ENCODE measurements around the gene GINS3.

GINS3 gene

GRCh38 chr16:58421529-58421928 is 29.3 kb downstream of the GINS3 start:
- in situ Hi-C loops (cut with MboI; ENCODE audit: low sequenced_read_pairs): loop anchor here (10.0 kb wide), 1 partner anchor 367 kb away; no protein-coding TSS in a partner anchor

- in situ Hi-C loops (cut with MboI; ENCODE audit: low sequenced_read_pairs): loop anchor here (10.0 kb wide), 1 partner anchor 368 kb away; no protein-coding TSS in a partner anchor
Measured at GRCh38 chr16:58422809-58423208, 30.5 kb downstream of the GINS3 start.

GRCh38 chr16:58425245-58425644 is 33.0 kb downstream of the GINS3 start:
- in situ Hi-C loops (cut with MboI; ENCODE audit: low sequenced_read_pairs): loop anchor here (10.0 kb wide), 1 partner anchor 370 kb away; no protein-coding TSS in a partner anchor

- in situ Hi-C loops (cut with MboI; ENCODE audit: low sequenced_read_pairs): loop anchor here (10.0 kb wide), 1 partner anchor 371 kb away; no protein-coding TSS in a partner anchor
Measured at GRCh38 chr16:58425756-58426494, 33.7 kb downstream of the GINS3 start.

- in situ Hi-C loops (cut with MboI; ENCODE audit: low sequenced_read_pairs): loop anchor here (10.0 kb wide), 1 partner anchor 372 kb away; no protein-coding TSS in a partner anchor
Measured at GRCh38 chr16:58426966-58427365, 34.7 kb downstream of the GINS3 start.

- in situ Hi-C loops (cut with MboI; ENCODE audit: low sequenced_read_pairs): loop anchor here (10.0 kb wide), 1 partner anchor 374 kb away; no protein-coding TSS in a partner anchor
Measured at GRCh38 chr16:58428621-58429542, 36.6 kb downstream of the GINS3 start.

GRCh38 chr16:58430718-58431117 is 38.4 kb downstream of the GINS3 start:
- in situ Hi-C loops (cut with MboI; ENCODE audit: low sequenced_read_pairs): no loop called here

GRCh38 chr16:58433569-58433951 is 41.3 kb downstream of the GINS3 start:
- in situ Hi-C loops (cut with MboI; ENCODE audit: low sequenced_read_pairs): no loop called here

- in situ Hi-C loops (cut with MboI; ENCODE audit: low sequenced_read_pairs): no loop called here
Measured at GRCh38 chr16:58435779-58436178, 43.5 kb downstream of the GINS3 start.

- in situ Hi-C loops (cut with MboI; ENCODE audit: low sequenced_read_pairs): no loop called here
Measured at GRCh38 chr16:58440131-58440530, 47.9 kb downstream of the GINS3 start.

- in situ Hi-C loops (cut with MboI; ENCODE audit: low sequenced_read_pairs): no loop called here
Measured at GRCh38 chr16:58442547-58442946, 50.3 kb downstream of the GINS3 start.

- in situ Hi-C loops (cut with MboI; ENCODE audit: low sequenced_read_pairs): no loop called here
Measured at GRCh38 chr16:58443783-58444182, 51.5 kb downstream of the GINS3 start.

- in situ Hi-C loops (cut with MboI; ENCODE audit: low sequenced_read_pairs): no loop called here
Measured at GRCh38 chr16:58444265-58444664, 52.0 kb downstream of the GINS3 start.

- in situ Hi-C loops (cut with MboI; ENCODE audit: low sequenced_read_pairs): no loop called here
Measured at GRCh38 chr16:58448890-58449289, 56.6 kb downstream of the GINS3 start.

- in situ Hi-C loops (cut with MboI; ENCODE audit: low sequenced_read_pairs): no loop called here
Measured at GRCh38 chr16:58449306-58449705, 57.0 kb downstream of the GINS3 start.

- in situ Hi-C loops (cut with MboI; ENCODE audit: low sequenced_read_pairs): no loop called here
Measured at GRCh38 chr16:58449768-58450167, 57.5 kb downstream of the GINS3 start.

GRCh38 chr16:58450590-58450989 is 58.3 kb downstream of the GINS3 start:
- in situ Hi-C loops (cut with MboI; ENCODE audit: low sequenced_read_pairs): no loop called here

GRCh38 chr16:58451265-58451689 is 59.0 kb downstream of the GINS3 start:
- in situ Hi-C loops (cut with MboI; ENCODE audit: low sequenced_read_pairs): no loop called here

- in situ Hi-C loops (cut with MboI; ENCODE audit: low sequenced_read_pairs): no loop called here
Measured at GRCh38 chr16:58451945-58452401, 59.7 kb downstream of the GINS3 start.

GRCh38 chr16:58452640-58453039 is 60.4 kb downstream of the GINS3 start:
- in situ Hi-C loops (cut with MboI; ENCODE audit: low sequenced_read_pairs): no loop called here

GRCh38 chr16:58454178-58454577 is 61.9 kb downstream of the GINS3 start:
- in situ Hi-C loops (cut with MboI; ENCODE audit: low sequenced_read_pairs): no loop called here

All from HL-60/S4 (cell line).